SK-N-SH (cell line): ENCODE results near the gene ACTN4.

Source experiments
- CTCF ChIP-seq: fragments of 200-600 bp; sonication (generic); IDR thresholded peaks from 2 replicates; pipeline ENCODE4 v1.6.1; 2017; ENCODE audit warnings: antibody characterized with exemption, mild to moderate bottlenecking, moderate library complexity
- EZH2phosphoT487 ChIP-seq: fragments of 200-600 bp; sonication (generic); IDR thresholded peaks from 2 replicates; pipeline ENCODE4 v1.6.1; 2017; ENCODE audit warnings: low read depth, mixed run types, mild to moderate bottlenecking, antibody characterized with exemption, moderate library complexity, borderline replicate concordance
- MAX ChIP-seq: IDR thresholded peaks from 2 replicates; pipeline ENCODE4 v1.4.0; 2012; ENCODE audit warnings: low read depth
- MEF2A ChIP-seq: IDR thresholded peaks from 2 replicates; pipeline ENCODE4 v1.4.0; 2012; ENCODE audit warnings: low read depth, borderline replicate concordance
- RXRA ChIP-seq: IDR thresholded peaks from 2 replicates; pipeline ENCODE4 v1.4.0; 2012; ENCODE audit warnings: low read depth, mild to moderate bottlenecking, borderline replicate concordance
- USF2 ChIP-seq: fragments of 150-350 bp; IDR thresholded peaks from 2 replicates; pipeline ENCODE4 v1.6.1; 2017; ENCODE audit warnings: antibody characterized with exemption, low read length, low read depth, borderline replicate concordance

GRCh38 chr19:38663957-38664502 is 16.6 kb downstream of the ACTN4 start:
- TF ChIP-seq USF2 (no peak), CTCF (no peak), MAX (no peak), EZH2phosphoT487 (no peak), MEF2A (no peak), RXRA (no peak)
